GM12878 (cell line): ENCODE data around the gene CWC27. TPM values are rescaled to one million over a fixed set of nuclear protein-coding genes. Genes with fewer than 3 reads are reported as not detected.

Experiments used
- ASH2L ChIP-seq: fragments of 300-600, 200-600 bp; sonication (generic); IDR thresholded peaks from 2 replicates; pipeline ENCODE4 v1.6.1; 2017; ENCODE audit warnings: low read depth, mild to moderate bottlenecking, borderline replicate concordance
- DPF2 ChIP-seq: fragments of 450-650 bp; IDR thresholded peaks from 2 replicates; pipeline ENCODE4 v1.6.1; 2017; ENCODE audit warnings: mild to moderate bottlenecking
- E4F1 ChIP-seq: fragments of 450-650 bp; IDR thresholded peaks from 2 replicates; pipeline ENCODE4 v1.6.1; 2018; ENCODE audit warnings: borderline replicate concordance, mild to moderate bottlenecking; ENCODE audit not compliant: partially characterized antibody
- MAX ChIP-seq: IDR thresholded peaks from 2 replicates; pipeline ENCODE4 v1.6.1; 2012; ENCODE audit warnings: low read depth, low read length, improper control_type of control experiment
- NFXL1 ChIP-seq: fragments of 450-650 bp; IDR thresholded peaks from 2 replicates; pipeline ENCODE4 v1.6.1; 2017; ENCODE audit warnings: antibody characterized with exemption, mild to moderate bottlenecking, borderline replicate concordance
- PBX3 ChIP-seq: IDR thresholded peaks from 2 replicates; pipeline ENCODE4 v1.6.1; 2011; ENCODE audit warnings: mild to moderate bottlenecking, low read depth, low read length, moderate library complexity; ENCODE audit not compliant: insufficient replicate concordance
- POU2F2 ChIP-seq: IDR thresholded peaks from 3 replicates; pipeline ENCODE4 v1.6.1; 2011; ENCODE audit warnings: low read depth, mild to moderate bottlenecking, low read length, borderline replicate concordance
- RAD21 ChIP-seq: IDR thresholded peaks from 2 replicates; pipeline ENCODE4 v1.6.1; 2011; ENCODE audit warnings: mild to moderate bottlenecking, low read depth, low read length, moderate library complexity; ENCODE audit not compliant: insufficient read depth
- ZNF207 ChIP-seq: fragments of 450-650 bp; IDR thresholded peaks from 2 replicates; pipeline ENCODE4 v1.6.1; 2014; ENCODE audit warnings: antibody characterized with exemption, mild to moderate bottlenecking, borderline replicate concordance
- ZNF274 ChIP-seq: IDR thresholded peaks from one replicate; pipeline ENCODE4 v1.8.0; 2011; ENCODE audit not compliant: insufficient read length, insufficient read depth
- polyA plus RNA-seq, 11 experiments: library from polyadenylated mRNA; depleted of rRNA in 4 of 11; unstranded in 6 of 11; stranded (reverse) in 5 of 11; fragments of >200 nt; fragmentation: Nextera tagmentation in 4 of 11; fragmentation: Illumina TruSeq in 1 of 11; extraction: Ambion mirVana in 4 of 11; extraction: Trizol in 1 of 11; gene quantifications; 1 replicate in 1 of 11; 2 replicates in 10 of 11; pipeline versions ENCODE4 v1.2.1 to v1.2.3, GENCODE V29; 2011 to 2016; ENCODE audit warnings: inconsistent platforms in 2 of 11, missing spikeins in 2 of 11, low read depth in 1 of 11
- total RNA-seq, 4 experiments: library from RNA; depleted of rRNA in 3 of 4; stranded (reverse); fragments of >200 nt in 3 of 4; fragmentation: Illumina TruSeq in 1 of 4; extraction: Trizol in 1 of 4; gene quantifications; 2 replicates each; pipeline versions ENCODE4 v1.2.1 to v1.2.3, GENCODE V29; 2013 to 2021
- TF ChIP-seq, protein P1 (sequence below): fragments of 450-650 bp; IDR thresholded peaks from 2 replicates; pipeline ENCODE4 v1.6.1; 2016; ENCODE audit warnings: mild to moderate bottlenecking

The CWC27 gene
- total and polyA plus RNA-seq, 10 of the 15 experiments (the other 5 are each of a cell fraction or from before 2014, with no cell fraction given), result 21.7 to 61.9 (median 47.0) TPM

GRCh38 chr5:64947801-64948200 is 179.1 kb downstream of the CWC27 start (continued):
- TF ChIP-seq PBX3, result no peak
- TF ChIP-seq ZNF207, result no peak
- no peak for TF ChIP-seq NFXL1
- TF ChIP-seq DPF2, result no peak
- TF ChIP-seq POU2F2, result no peak
- TF ChIP-seq RAD21, result no peak
- TF ChIP-seq, protein P1, sequence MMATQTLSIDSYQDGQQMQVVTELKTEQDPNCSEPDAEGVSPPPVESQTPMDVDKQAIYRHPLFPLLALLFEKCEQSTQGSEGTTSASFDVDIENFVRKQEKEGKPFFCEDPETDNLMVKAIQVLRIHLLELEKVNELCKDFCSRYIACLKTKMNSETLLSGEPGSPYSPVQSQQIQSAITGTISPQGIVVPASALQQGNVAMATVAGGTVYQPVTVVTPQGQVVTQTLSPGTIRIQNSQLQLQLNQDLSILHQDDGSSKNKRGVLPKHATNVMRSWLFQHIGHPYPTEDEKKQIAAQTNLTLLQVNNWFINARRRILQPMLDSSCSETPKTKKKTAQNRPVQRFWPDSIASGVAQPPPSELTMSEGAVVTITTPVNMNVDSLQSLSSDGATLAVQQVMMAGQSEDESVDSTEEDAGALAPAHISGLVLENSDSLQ, result no peak
- no peak for TF ChIP-seq MAX
- no peak for TF ChIP-seq ZNF274
- TF ChIP-seq E4F1, result no peak
- no peak for TF ChIP-seq ASH2L
